HG03196 (cell line): ENCODE data around the gene SAXO2.
A peak's percentile ranks its signal among the peaks of the same experiment; 100 is the strongest.
"Not testable (repeated sequence)": the region's sequence is repeated elsewhere in the genome, so short reads cannot be mapped to it uniquely, and the experiment has no call there.

Experiments
- ATAC-seq: cut with Tn5 transposase; IDR thresholded peaks from one replicate; pipeline ENCODE4 v1.9.1; 2021; ENCODE audit not compliant: unreplicated experiment

The SAXO2 gene

DNA sequence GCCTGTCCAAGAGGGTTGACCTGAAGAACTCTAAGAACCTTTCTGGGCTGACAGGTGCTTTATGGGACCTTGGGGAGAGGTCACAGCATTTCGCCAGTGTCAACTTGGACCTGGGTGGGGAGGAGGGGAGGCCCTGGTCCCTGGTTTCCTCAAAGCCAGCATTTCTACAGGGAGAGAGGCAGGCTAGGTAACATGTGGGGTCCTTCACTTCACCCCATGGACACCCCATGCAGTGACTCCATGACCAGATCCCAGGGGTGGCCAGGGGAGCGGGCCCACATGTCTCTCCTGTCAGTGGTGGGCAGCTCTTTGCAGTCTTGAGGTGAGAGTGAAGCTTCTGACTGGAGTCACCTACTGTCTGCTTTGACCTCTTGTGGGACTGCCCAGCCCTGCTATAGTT lies 50.8 kb downstream of the SAXO2 start:
- ATAC-seq = no peak

DNA sequence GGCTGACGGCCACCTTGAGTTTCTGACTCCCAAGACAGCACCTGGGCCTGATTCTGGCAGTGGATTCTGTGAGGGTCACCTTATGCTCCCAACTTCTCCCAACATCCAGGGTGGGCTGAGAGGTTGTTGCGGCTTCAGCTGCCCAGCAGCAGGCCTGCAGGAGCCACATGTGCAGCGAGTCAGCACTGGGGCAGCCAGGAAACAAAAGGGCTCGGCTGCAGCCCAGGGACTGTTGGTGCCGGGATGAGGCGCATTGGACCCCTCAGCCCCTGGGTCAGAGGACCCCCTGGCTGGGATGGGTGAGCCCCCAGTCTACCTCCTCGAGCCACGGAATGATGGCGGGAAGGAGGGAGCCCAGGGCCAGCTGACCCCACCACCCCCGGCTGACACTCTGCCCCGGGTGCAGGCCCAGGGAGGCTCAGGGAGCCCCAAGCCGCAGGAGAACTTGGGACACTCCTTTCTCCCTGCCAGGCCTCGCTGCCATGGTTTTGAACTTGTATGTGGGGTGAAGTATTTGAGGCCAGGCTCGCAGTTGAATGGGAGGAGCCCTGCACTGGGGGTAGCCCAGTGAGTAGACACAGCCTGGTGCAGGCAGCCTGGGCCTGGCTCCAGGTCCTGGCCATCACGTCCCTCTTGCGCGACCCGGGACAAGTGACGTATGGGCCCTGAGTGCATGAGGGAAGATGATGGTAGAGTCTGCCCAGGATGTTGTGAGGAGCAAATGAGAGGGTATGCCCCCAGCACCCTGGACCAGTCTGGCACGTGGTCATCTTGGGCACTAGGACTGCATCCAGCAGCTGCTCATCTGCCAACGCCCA lies 51.5 kb downstream of the SAXO2 start:
- not testable (repeated sequence) for ATAC-seq

DNA sequence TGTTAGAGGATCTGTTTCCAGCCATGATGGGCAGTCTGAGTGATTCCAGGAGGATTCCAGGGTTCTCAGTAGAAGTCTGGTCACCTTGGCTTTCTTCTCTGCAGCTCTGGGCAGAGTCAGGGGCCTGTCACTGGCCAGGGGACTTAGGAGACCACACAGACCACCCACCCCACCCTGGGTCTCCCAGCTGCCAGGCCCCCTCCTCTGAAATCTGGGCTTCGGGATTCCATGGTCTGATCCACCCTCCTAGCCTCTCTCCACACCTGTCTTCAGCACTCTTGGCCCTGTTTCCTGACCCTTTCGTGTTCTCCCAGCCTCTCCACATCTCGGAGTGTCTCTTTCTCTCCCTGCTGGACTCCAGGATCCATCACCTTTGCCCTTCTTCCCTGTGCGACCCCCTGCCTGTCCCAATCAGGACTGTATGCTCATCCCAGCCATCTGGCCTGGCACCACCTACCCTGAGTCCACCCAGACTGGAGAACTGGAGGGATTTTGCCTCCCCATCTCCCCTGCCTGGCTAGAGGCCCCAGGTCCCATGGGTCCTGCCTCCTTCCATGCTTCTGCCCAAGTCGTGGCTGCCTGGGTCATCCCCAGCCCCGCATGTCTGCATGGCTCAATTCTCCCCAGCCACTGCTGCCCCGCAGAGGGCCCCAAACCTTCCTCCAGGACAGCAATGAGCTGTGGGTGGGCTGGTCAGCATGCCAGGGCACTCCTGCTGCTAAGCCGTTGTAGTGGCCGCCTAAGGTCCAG lies 52.3 kb downstream of the SAXO2 start:
- no peak for ATAC-seq

DNA sequence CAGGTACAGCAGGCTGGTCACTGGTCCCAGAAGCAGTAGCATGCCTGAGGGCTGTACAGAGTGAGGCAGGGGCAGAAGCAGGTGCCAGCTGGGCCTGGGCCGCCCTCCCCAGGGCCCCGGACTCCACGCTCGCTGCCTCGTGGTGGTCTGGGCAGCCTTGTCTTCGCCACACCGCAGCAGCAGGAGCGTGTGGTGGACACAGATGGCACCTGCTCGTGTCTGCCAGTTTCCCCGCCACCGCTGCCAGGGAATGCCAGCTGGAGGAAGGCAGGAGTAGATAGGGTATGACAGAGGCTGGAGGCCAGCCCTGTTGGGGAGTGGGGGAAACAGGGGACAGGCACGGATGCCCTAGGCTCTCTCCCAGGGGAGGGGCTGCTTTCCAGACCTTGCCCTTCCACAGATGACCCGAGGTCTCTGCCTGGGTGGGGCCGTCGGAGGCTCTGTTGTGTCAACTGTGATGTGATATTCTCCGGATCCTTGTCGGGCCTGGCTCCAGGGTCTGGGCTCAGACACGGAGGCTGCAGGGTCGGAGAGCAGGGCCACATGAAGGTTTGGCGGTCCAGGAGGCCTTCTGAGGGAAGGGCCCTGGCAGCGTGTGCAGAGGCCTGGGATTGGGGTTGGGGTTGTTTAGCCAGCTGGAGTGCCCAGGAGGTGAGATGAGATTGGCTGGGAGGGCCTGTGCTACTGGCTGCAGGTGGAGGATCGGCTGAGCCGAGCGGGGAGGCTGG lies 53.1 kb downstream of the SAXO2 start:
- ATAC-seq = no peak

DNA sequence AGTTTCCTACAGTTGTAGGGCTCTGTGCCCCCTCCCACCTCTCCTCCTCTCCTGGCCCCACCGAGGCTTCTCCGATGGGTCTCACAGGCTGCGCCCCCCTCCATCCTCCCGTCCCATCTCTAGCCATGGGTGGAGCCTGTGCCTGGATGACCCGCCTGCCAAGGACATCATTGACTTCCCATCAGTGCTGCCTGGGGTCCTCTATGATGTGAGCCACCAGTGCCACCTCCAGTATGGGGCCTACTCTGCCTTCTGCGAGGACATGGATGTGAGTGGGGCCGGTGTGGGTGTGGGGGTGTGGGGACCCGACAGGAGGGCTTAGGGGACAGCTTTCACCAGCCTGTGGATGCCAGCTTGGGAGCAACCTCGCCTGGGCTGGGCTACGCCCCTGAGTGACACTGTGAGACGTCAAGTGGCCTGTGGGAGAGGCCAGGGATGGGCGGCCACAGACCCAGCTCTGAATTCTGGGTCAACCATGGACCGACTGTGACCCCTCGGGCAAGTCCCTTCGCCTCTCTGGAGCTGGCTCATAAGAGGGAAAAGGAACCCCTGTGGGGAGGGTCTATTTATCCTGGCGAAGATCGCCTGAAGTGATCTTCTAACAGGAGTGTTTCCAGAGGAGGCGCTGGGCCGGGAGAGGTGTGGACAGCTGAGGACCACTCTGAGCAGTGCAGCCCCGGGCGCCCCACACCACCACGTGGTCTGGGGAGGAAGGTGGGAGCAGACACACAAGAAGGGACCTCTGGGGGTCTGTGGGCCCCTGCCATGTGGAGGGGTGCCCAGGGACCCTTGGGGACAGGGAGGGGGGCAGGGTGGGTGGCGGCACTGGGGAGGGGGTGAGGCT lies 53.9 kb downstream of the SAXO2 start:
- ATAC-seq = not testable (repeated sequence)

DNA sequence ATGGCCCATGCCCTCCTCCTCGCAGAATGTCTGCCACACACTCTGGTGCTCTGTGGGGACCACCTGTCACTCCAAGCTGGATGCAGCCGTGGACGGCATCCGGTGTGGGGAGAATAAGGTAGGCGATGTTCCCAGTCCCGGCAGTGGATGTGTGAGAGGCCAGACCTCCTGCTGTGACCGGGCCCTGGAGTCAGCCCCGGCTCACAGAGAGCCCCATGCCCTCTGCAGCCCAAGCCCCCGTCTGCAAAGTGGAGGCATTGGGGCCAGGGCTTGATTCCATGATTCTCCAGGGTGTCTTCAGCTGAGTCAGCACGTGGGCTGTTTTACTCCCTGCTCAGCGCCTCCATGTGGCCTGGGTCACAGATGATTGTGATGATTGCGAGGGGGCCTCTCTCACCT lies 54.5 kb downstream of the SAXO2 start:
- no peak for ATAC-seq

DNA sequence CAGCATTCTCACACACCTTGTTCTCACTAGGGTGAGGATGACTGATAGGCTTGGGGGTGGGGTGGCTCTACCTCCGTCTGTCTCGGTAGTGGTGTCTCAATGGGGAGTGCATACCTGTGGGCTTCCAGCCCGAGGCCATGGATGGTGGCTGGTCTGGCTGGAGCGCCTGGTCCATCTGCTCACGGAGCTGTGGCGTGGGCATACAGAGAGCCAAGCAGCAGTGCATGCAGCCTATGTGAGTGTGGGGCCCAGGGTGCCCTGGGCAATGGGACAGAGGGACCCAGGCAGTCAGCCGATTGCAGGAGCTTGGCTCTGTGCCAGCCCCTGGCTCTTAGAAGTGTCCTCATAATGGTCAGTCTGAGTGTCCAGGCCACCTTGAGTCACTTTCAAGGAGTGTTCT lies 54.9 kb downstream of the SAXO2 start:
- ATAC-seq = not testable (repeated sequence)

DNA sequence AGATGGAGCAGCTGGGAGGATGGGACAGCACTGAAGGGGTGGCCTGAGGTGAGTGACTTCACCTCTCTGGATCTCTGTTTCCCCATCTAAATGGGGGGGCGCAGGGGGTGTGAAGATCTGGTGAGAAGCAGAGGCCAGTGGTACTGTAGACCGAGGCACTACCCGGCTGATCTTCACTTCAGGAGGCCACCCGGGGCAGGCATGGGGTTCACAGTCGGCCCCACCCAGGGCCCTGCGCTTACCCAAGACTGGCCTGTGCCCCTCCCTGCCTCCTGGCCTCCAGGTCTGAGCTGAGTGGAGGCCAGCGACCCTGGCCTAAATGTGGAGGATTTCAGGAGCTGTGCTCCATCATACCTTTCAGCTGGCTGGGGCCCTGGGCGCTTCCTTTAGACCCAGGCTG lies 55.7 kb downstream of the SAXO2 start:
- ATAC-seq = not testable (repeated sequence)

DNA sequence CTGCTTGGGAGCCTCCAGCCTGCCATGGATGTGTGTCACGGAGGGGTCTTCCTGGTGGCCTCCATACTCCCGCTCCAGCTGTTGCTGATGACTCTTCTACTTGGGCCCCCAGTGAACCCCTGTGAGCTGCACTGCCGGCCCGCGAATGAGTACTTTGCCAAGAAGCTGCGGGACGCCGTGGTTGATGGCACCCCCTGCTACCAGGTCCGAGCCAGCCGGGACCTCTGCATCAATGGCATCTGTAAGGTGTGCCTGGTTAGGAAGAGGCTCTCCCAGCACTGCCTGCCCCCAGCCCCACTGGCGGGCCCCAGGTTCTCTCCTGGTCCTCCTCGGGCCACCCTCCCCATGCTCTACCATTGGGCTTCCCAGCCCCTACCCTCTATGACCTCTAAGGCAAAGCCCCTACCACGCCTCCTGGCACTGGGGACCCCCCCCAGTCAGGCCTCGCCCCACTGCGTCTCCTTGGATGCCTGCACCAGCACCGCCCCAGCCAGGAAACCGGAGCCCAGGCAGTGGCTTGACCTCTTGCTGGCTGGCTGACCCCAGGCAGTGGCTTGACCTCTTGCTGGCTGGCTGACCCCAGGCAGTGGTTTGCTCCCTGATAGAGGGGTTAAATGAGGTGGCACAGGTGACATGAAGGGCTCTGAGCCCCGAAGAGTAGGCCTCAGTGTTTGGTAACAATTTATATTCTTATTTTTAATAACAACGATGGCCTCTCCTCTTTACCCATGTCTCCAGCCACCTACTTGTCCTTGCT lies 57.1 kb downstream of the SAXO2 start:
- ATAC-seq = not testable (repeated sequence)

DNA sequence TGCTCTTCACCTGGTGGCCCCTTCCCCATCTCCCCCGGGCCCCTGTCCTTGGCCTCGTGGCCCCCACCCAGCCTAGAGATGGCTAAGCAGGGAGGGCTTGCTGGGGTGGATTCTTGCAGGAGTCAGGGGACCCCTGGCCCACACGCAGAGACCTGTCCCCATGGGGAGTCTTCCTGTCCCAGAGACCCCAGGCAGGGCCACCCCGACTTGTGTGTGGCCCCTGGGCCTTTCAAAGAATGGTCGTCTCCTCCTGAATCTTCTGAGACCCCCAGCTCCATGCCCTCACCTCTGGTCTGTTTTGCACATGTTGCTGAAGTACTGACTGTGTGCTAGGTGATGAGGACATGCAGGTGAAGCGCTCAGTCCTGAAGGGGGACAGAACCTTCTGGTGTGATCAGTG lies 58.2 kb downstream of the SAXO2 start:
- not testable (repeated sequence) for ATAC-seq

DNA sequence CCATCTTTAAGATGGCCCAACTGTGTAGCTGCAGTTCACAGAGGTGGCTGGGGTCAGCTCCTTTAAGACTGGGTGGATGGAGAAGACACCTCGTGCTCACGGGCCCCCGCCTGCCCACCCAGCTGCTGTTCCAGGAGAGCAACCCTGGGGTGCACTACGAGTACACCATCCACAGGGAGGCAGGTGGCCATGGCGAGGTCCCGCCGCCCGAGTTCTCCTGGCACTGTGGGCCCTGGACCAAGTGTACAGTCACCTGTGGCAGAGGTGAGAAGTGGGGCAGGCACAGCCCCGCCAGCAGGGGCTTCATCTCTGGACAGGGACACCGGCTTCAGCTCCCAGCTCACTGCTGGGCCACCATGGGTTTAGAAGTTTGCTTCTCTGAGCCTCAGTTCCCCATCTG lies 59.9 kb downstream of the SAXO2 start:
- not testable (repeated sequence) for ATAC-seq

DNA sequence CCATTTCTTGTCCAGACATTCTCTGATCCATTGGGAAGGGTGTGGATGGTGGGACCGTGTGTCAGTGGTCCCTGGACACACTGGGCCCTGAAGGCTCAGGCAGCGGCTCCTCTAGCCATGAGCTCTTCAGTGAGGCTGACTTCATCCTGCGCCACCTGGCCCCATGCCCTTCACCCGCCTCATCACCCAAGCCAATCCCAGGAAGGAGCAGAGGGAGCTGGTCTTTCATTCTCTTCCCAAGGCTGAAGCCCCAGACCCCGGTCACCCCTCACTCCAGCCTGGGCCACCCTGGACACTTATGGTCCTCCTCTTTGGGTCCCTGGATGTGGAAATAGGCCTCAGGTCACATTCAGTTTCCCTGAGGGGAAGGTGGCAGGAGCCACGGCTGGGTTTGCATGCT lies 62.2 kb downstream of the SAXO2 start:
- ATAC-seq = not testable (repeated sequence)

DNA sequence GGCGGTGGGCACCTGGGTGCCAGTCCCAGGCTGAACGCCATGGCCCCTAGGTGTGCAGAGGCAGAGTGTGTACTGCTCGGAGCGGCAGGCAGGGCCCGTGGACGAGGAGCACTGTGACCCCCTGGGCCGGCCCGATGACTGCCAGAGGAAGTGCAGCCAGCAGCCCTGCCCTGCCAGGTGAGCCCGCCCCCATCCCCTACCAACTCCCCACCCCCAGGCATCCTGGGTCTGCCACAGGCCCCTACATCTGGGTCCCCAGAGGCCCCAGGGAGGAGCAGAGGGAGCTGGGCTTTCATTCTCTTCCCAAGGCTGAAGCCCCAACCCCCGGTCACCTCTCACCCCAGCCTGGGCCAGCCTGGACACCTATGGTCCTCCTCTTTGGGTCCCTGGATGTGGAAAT lies 63.0 kb downstream of the SAXO2 start:
- ATAC-seq = not testable (repeated sequence)

DNA sequence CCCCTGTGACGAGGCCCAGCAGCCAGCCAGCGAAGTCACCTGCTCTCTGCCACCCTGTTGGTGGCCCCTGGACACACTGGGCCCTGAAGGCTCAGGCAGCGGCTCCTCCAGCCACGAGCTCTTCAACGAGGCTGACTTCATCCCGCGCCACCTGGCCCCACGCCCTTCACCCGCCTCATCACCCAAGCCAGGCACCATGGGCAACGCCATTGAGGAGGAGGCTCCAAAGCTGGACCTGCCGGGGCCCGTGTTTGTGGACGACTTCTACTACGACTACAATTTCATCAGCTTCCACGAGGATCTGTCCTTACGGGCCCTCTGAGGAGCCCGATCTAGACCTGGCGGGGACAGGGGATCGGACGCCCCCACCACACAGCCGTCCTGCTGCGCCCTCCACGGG lies 64.3 kb downstream of the SAXO2 start:
- not testable (repeated sequence) for ATAC-seq

DNA sequence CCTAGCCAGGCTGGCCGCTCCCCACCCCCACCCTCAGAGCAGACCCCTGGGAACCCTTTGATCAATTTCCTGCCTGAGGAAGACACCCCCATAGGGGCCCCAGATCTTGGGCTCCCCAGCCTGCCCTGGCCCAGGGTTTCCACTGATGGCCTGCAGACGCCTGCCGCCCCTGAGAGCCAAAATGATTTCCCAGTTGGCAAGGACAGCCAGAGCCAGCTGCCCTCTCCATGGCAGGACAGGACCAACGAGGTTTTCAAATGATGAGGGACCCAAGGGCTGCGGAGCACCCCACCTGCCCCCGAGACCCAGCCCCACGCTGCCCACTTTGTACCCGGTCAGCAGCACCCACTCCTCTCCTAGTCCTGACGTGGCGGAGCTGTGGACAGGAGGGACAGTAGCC lies 64.8 kb downstream of the SAXO2 start:
- ATAC-seq = not testable (repeated sequence)

DNA sequence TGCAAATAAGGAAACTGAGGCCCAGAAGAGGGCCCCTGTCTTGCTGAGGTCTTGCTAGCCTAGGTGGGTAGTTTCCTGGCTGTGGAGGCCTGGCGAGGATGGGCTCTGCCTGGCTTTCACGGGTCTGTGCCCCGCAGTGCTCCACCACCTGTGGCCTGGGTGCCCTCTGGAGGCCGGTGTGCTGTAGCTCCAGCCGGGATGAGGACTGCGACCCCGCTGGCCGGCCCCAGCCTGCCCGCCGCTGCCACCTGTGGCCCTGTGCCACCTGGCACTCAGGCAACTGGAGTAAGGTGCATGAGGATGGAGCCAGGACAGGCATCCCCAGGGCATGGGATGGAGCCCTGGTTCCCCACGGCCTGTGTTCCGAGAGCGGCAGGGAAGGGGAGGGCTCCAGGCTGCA lies 66.4 kb downstream of the SAXO2 start:
- not testable (repeated sequence) for ATAC-seq

DNA sequence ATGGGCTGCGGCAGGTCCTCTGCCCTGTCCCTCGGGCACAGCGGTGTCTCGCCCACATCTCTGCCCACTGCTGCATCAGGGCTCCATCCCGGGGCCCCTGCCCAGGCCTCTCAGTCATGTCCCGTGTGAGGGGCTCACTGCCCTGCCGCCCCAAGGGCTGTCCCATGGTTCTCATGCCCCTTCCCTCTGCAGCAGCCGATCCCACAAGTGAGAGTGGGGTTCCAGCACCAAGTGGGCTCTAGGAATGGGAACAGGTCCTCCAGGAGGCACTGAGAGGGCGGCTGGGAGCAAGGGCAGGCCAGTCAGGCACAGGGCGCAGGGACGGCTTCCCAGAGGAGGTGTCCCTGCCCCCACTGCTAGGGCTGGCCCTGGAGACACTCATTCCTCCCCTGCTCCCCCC lies 68.3 kb downstream of the SAXO2 start:
- ATAC-seq = not testable (repeated sequence)

DNA sequence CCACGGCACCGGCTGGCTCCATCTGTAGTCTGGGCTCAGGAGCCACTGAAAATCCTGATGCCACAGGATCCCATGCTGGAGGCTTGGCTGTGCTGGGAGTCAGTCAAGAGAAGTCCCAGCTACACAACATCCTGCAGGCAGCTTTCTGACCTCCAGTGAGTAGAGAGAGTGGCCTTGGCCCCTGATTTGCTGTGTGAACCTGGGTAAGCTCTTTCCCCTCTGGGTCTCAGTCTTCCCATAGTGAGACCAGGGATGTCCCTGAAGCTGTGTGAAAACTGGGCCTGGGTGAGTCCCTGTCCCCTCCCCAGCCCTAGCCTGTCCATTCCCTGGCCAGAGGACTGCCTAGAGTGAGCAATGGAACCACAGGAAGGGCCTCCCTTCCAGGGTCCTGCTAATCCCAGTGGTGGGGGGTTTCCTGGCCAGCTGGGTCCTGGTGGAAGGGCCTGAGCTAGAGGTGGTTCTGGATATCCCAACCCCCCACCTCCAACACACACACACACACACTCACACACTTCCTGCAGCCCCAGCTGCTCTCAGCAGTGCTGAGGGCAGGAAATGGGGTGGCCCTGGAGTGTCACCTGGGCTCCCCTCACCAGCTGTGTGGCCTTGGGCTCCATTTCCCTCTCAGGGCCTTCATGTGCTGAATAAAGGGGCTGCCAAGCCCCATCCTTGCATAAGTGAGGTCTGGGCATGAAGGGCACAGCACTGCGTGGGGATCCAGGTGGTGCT lies 69.1 kb downstream of the SAXO2 start:
- peak; percentile 66 for ATAC-seq
